Psoas muscle (tissue), 8 donors: Measurements from ENCODE around the gene SFTA2. TPM values are rescaled to one million over a fixed set of nuclear protein-coding genes. Genes with fewer than 3 reads are reported as not detected.

Experiments
- ATAC-seq, 4 donors: fragments of 200-7000 bp; cut with Tn5 transposase; one replicate each; pipeline ENCODE4 v1.9.1; 2020; ENCODE audit warnings: moderate library complexity in 3 of 4, mild to moderate bottlenecking in 2 of 4
- DNase-seq, 2 donors: peaks; one replicate each; pipeline ENCODE4 v3.0.0-alpha.2; 2020
- H3K27ac ChIP-seq: fragments of 200-600 bp; one replicate; pipeline ENCODE4 v1.8.0; 2022
- H3K27me3 ChIP-seq, 3 donors: fragments of 200-600 bp in 1 of 3; one replicate each; pipeline versions ENCODE4 v1.6.1 to v1.8.0; 2013 to 2022; ENCODE audit warnings: low read length in 2 of 3, mild to moderate bottlenecking in 2 of 3, moderate library complexity in 1 of 3; ENCODE audit not compliant: insufficient read depth in 3 of 3
- H3K36me3 ChIP-seq, 2 donors: fragments of 200-600 bp in 1 of 2; one replicate each; pipeline versions ENCODE4 v1.6.1 to v1.8.0; 2013 to 2022; ENCODE audit warnings: low read depth in 1 of 2, mild to moderate bottlenecking in 1 of 2, moderate library complexity in 1 of 2; ENCODE audit not compliant: insufficient read depth in 1 of 2
- H3K4me1 ChIP-seq: fragments of 200-600 bp; one replicate; pipeline ENCODE4 v1.8.0; 2022
- H3K4me3 ChIP-seq: fragments of 200-600 bp; one replicate; pipeline ENCODE4 v1.8.0; 2022; ENCODE audit warnings: mild to moderate bottlenecking
- H3K9me3 ChIP-seq: fragments of 200-600 bp; one replicate; pipeline ENCODE4 v1.8.0; 2022
- WGBS, 3 donors: extraction: QIAGEN DNeasy Blood & Tissue Kit; methylation state at CpG; one replicate each; pipeline versions ENCODE4 v1.1.6 to v1.1.7; 2013; 5-methylcytosine and 5-hydroxymethylcytosine counted together
- intact Hi-C, 2 donors: fragments of 100-400 bp; cut with DNase I; formaldehyde crosslinking; loops; one replicate each; pipeline versions ENCODE4 v1.11.0 to v1.14.2; 2022
- long read RNA-seq, 2 donors: library from polyadenylated mRNA; unstranded; transcript quantifications; one replicate each; pipeline ENCODE4 v2.0.0, GENCODE V29; 2021
- polyA plus RNA-seq, 3 donors: library from polyadenylated mRNA; stranded (reverse); fragments of 200-250 nt; gene quantifications; one replicate each; pipeline ENCODE4 v1.2.3, GENCODE V29; 2013
- total RNA-seq, 4 donors: library from RNA; stranded (reverse); fragmentation: NEBNext Ultra II Directional in 2 of 4; extraction: Animal tissue kit (Norgen Biotek cat#: 25700) in 2 of 4; gene quantifications; one replicate each; pipeline versions ENCODE4 v1.2.1 to v1.2.4, GENCODE V29; 2021 to 2023
- TF ChIP-seq, protein P1 (sequence below): fragments of 200-600 bp; IDR thresholded peaks from one replicate; pipeline ENCODE4 v1.8.0; 2022; ENCODE audit warnings: antibody characterized with exemption
- donor health status: healthy with polysubstance abuse.
- donor health status: DM: no; HTN: no; CAD: no; lungs with moderate emphysema.
- donor health status: Bipolar disorder and iron deficiency.
- donor health status: healthy.
- donor health status: DM: yes; HTN: yes; CAD: no.
- donor health status: DM: no; HTN: no; CAD: no.
- donor health status: DM: no; HTN: no; CAD: no.
- donor health status: DM: yes; HTN: yes; CAD: no.

Gene SFTA2
- total RNA-seq (not detected), polyA plus RNA-seq (under 1 TPM in 2 of 3 donors, not detected in 1; 0.13 to 0.14 TPM)
- long read RNA-seq, donor 1, result 0 reads
- long read RNA-seq, donor 2, partial matches to known transcripts, result 0 of 1 reads
- long read RNA-seq, donor 2, other reads (novel, unspliced or antisense), result 1 of 1 reads

DNA sequence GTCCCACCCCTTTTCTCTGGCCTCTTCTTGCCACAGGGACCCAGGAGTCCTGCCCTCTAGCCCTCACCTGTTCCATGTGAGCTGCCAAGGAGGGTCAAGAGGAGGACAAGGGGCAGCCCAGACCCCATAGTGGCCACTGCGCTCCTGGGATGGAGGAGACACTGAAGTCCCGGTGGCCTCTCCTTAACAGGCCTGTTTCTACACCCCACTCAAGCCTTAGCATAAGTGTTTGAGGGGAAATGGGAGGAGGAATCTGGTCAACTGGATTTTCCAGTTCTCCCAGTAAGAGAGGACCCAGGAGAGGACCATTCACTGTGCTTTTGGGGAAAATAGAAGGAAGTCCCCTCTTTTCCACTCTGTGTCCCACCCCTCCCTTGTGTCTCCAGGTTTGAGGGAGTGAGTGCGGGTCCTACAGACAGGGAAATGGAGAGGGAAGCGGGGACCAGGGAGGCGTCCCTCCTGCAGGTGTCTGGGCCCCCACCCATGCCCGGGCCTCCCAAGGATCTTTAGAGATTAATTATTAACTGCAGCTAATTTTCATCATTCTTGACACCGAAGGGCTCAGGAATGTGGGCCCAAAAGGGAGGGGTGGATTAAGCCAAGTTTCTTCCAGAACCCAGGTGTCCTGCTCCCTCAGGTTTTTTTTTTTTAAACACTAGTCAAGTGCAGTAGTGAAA is at the start of gene SFTA2:
Gene SFTA2 (minus strand): TSS at position 202 of the 677 bp plus-strand sequence. CDS start 74 bp downstream, at position 128.
- 81 to 89% (median 88%) methylated on average over 7 of the region's 7 CpGs for WGBS, 3 donors
- TF ChIP-seq, protein P1, sequence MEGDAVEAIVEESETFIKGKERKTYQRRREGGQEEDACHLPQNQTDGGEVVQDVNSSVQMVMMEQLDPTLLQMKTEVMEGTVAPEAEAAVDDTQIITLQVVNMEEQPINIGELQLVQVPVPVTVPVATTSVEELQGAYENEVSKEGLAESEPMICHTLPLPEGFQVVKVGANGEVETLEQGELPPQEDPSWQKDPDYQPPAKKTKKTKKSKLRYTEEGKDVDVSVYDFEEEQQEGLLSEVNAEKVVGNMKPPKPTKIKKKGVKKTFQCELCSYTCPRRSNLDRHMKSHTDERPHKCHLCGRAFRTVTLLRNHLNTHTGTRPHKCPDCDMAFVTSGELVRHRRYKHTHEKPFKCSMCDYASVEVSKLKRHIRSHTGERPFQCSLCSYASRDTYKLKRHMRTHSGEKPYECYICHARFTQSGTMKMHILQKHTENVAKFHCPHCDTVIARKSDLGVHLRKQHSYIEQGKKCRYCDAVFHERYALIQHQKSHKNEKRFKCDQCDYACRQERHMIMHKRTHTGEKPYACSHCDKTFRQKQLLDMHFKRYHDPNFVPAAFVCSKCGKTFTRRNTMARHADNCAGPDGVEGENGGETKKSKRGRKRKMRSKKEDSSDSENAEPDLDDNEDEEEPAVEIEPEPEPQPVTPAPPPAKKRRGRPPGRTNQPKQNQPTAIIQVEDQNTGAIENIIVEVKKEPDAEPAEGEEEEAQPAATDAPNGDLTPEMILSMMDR, result no peak
- Histone ChIP-seq H3K27ac (no peak within 1 kb of the TSS), H3K27me3 (no peaks in the 10 kb centered on the region), H3K4me3 (no peak within 1 kb of the TSS), H3K36me3 (no peaks in the 10 kb centered on the region), H3K4me1 (peaks cover 2% of the 10 kb centered on the region), H3K9me3 (peaks cover 10% of the 10 kb centered on the region)
- DNase-seq (no peak), ATAC-seq (no peak)
- intact Hi-C loops, result no loop called here

DNA sequence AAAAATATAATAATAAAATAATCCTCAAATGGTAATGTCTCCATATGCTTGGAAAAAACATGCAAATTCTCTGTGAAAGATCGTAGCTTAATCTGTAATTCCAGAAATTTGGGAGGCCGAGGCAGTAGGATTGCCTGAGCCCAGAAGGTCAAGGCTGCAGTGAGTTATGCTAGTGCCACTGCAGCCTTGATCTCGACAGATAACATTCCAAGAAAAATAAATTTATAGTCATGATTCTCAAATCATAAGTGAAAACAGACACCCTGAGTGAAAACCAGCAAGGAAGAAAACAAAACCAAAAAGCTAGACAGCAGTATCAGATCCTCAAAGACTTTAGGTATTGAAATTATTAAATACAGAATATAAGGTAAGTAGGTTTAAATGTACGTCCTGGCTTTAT is 47.7 kb upstream of the SFTA2 start:
- TF ChIP-seq, protein P1, result no peak
- Histone ChIP-seq H3K4me1 (peaks cover 7% of the 10 kb centered on the region), H3K9me3 (no peaks in the 10 kb centered on the region), H3K36me3 (no peaks in the 10 kb centered on the region), H3K27ac (no peak overlapping the region), H3K4me3 (no peak overlapping the region), H3K27me3 (peaks cover 0 to 16% (median 0%) of the 10 kb centered on the region in 3 donors)
- WGBS, 3 donors, result 42 to 54% (median 48%) methylated on average over 4 of the region's 4 CpGs
- ATAC-seq (no peak), DNase-seq (no peak)
- intact Hi-C loops, result no loop called here

DNA sequence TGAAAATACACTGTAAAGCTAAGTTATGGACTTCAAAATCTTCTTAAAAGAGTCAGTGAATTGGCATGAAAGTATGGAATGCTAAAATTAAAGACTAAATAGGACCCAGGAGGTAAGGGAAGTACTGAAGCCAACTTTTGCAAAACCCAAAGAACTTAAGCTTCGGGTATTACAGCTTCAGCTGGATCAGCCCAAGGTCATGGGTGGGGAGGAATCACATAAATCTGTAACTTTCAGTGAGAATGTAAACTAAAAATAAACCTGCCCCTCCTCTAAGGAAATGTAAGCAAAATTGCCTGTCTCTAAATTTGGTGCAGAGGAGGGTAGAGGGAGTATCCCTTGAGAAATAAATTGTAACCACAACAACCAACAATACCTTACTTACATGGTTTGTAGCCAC is 47.2 kb upstream of the SFTA2 start:
- TF ChIP-seq, protein P1, result no peak
- no peaks in the 10 kb centered on the region for H3K9me3 ChIP-seq
- ATAC-seq (no peak), DNase-seq (no peak)
- H3K27me3 ChIP-seq, result peaks cover 0 to 16% (median 0%) of the 10 kb centered on the region in 3 donors
- H3K4me1 ChIP-seq, result peaks cover 7% of the 10 kb centered on the region
- no peak overlapping the region for H3K27ac ChIP-seq
- H3K4me3 ChIP-seq, result no peak overlapping the region
- 13 to 26% (median 18%) methylated on average over 1 of the region's 1 CpG for WGBS, 3 donors
- H3K36me3 ChIP-seq, result no peaks in the 10 kb centered on the region
- intact Hi-C loops, result no loop called here

DNA sequence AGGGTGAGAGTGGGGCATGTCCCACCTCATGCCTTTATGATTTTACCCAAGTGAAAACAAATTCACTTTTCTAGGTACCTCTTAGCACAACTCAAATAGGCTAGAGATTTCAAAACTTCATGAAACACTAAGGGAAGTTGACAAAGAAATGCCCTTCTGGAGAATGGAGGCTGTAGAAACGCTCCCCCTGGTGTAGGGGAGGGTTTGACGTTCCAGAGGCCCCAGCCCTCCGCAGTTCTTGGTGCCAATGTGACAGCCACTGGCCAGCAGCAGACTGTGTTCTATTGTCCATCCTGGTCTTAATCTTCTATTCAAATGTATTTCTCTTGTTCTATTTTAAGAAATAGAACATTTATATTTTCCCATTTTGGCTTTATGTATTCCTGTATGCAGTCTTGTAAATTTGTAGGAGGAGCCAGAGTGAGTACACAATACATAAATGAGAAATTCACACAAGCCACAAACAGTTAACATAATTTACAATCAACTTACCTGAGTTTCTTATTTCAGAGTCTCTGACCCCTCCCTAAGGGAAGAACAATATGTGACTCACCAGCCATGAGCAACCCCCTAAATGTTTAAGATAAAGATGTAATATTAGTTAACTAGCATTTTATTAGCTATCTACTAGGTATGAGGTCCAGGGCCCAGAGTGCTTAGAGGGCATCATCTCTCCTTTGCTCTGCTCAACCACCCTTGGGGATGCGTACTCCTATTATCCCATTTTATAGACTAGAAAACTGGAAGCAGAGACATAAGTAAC is 42.7 kb upstream of the SFTA2 start:
- DNase-seq (no peak), ATAC-seq (no peak)
- H3K36me3 ChIP-seq, result no peaks in the 10 kb centered on the region
- H3K4me1 ChIP-seq, result no peaks in the 10 kb centered on the region
- H3K4me3 ChIP-seq, result no peak overlapping the region
- WGBS, 3 donors, result 69 to 77% (median 73%) methylated on average over 4 of the region's 4 CpGs
- TF ChIP-seq, protein P1, result no peak
- intact Hi-C loops, result no loop called here
- H3K27me3 ChIP-seq, result peaks cover 0 to 4% (median 0%) of the 10 kb centered on the region in 3 donors
- H3K27ac ChIP-seq, result no peak overlapping the region
- no peaks in the 10 kb centered on the region for H3K9me3 ChIP-seq
